Measurements from ENCODE around the gene DMRTB1.

Gene DMRTB1

DNA sequence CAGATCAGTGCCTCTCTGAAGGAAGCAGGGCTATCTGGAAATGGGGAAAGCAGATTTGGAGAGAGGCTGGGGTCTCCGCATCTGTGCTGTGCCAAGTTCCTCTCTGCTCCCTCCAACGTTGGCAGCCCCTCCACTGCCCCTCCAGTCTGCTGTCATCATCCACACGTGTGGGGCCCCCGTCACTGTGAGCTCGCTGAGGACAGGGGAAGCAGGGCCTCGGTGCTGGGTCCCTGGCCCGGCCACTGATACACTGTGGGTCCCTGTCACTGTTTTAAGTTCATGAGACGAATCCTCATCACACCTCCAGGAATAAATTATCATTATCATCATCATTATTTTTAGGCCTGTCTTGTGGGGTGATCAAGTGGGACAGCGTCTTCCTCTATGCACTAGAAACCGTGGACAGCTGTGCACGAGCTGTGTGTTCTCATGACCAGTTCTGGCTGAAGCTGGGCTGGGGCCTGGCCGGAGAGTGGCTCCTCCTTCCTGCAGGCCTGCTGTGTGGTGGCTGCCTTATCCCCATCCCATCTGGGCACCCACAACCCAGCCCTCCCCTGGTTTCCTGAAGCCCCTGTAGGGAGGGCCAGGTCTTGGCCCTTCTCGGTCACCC lies 52.2 kb downstream of the DMRTB1 start:
- Histone ChIP-seq H3K4me3 (replicated peaks; ENCODE audit: low read depth, low read length) (no peak overlapping the region), H3K36me3 (ENCODE audit: control insufficient read depth, insufficient read depth, low read length) (no peaks in the 10 kb centered on the region), H3K27me3 (replicated peaks; ENCODE audit: control insufficient read depth, insufficient read depth, low read length) (peaks cover 4% of the 10 kb centered on the region; the same call in 1 of the 2 replicates)
- DNase-seq (ENCODE audit: extremely low read depth, insufficient read length) = no peak
- TF ChIP-seq, protein P1, sequence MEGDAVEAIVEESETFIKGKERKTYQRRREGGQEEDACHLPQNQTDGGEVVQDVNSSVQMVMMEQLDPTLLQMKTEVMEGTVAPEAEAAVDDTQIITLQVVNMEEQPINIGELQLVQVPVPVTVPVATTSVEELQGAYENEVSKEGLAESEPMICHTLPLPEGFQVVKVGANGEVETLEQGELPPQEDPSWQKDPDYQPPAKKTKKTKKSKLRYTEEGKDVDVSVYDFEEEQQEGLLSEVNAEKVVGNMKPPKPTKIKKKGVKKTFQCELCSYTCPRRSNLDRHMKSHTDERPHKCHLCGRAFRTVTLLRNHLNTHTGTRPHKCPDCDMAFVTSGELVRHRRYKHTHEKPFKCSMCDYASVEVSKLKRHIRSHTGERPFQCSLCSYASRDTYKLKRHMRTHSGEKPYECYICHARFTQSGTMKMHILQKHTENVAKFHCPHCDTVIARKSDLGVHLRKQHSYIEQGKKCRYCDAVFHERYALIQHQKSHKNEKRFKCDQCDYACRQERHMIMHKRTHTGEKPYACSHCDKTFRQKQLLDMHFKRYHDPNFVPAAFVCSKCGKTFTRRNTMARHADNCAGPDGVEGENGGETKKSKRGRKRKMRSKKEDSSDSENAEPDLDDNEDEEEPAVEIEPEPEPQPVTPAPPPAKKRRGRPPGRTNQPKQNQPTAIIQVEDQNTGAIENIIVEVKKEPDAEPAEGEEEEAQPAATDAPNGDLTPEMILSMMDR (IDR thresholded peaks at IDR 0.05; ENCODE audit: insufficient read depth, low read length, poor library complexity, severe bottlenecking) = no peak

DNA sequence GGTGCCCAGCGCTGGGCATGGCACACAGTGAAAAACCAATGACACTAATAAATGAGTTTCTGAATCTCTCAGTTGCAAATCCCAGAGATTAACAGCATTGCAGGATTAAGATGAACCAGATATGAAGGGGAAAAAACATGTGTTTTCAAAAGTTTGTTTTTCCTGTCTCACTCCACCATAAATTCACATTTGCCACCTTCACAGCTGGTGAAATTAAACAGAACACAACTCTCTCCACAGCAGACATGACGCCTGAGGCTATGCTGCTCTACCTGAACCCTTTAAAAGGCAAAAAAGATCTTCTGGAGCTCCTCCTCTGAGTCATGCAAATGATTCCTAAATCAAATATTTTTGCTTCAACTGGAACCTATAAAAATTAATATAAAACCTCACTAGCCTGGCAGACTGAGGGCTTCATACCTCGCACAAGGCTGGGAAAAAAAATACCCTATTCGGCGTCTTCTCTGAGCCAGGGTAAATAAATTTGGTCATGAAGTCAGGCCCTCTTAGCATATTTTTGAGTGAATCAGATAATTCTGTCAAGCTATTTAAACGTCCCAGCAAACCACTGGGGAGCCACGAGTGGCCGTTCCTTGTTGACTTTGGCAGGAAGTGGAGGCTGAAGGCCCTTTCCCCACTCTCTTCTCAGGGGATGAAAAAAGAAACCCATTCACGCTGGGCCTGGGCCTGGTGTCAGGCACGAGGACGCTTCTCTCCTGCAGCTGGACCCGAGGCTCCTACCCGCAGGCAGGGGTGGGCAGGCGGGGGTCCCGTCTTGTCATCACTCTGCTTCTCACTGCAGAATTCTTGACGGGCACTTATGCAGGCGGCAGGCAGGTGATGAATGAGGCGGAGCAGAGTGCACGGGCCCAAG lies 53.0 kb downstream of the DMRTB1 start:
- Histone ChIP-seq H3K4me3 (replicated peaks; ENCODE audit: low read depth, low read length) (no peak overlapping the region), H3K36me3 (ENCODE audit: control insufficient read depth, insufficient read depth, low read length) (no peaks in the 10 kb centered on the region), H3K27me3 (replicated peaks; ENCODE audit: control insufficient read depth, insufficient read depth, low read length) (peaks cover 4% of the 10 kb centered on the region; the same call in 1 of the 2 replicates)
- TF ChIP-seq, protein P1 (IDR thresholded peaks at IDR 0.05; ENCODE audit: insufficient read depth, low read length, poor library complexity, severe bottlenecking) = no peak
- no peak for DNase-seq (ENCODE audit: extremely low read depth, insufficient read length)

DNA sequence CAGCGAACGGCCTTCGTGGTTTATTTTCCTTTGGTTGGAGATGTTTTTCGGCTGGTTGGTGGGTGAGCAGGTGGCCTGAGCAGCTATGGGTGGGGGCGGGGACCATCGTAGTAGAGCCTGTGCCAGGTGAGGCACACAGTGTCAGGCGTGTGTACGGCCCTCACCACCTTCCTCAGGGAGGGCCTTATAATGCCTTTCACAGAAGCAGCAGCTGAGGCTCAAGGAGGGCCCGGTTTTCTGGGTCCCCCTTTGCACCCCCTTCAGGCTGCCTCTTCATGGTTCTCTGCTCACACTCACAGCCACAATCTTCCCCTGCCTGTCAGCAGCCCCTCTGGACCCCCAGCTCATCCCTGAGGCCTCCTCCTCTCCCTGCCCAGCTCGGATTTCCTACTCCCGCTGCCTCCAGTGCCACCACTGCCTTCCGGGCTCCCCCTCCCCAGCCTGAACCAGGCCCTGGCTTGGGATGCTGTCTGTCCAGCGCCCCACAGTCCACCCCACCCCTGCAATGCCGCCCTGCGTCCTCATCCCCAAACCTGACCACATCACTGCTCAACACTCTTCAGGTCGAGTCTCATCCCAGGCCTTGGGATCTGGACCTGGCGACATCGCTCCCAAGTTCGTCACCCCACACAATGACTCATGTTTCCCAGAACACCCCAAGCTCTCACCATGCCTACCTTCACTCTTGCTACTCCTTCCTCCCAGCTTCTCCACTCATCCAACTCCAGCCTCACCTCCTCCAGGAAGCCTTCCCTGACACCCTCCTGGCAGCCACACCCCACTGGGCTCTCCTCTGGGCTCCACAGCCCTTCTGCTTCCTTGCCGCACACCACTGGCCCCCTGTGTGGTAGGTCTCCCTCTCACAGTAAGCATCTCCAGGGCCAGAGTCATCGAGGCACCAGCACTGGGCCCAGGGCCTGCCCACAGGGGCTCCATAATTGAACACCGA lies 53.9 kb downstream of the DMRTB1 start:
- TF ChIP-seq, protein P1 (IDR thresholded peaks at IDR 0.05; ENCODE audit: insufficient read depth, low read length, poor library complexity, severe bottlenecking) = no peak
- Histone ChIP-seq H3K36me3 (ENCODE audit: control insufficient read depth, insufficient read depth, low read length) (no peaks in the 10 kb centered on the region), H3K4me3 (replicated peaks; ENCODE audit: low read depth, low read length) (no peak overlapping the region), H3K27me3 (replicated peaks; ENCODE audit: control insufficient read depth, insufficient read depth, low read length) (peaks cover 4% of the 10 kb centered on the region; the same call in 1 of the 2 replicates)
- DNase-seq (ENCODE audit: extremely low read depth, insufficient read length) = no peak

DNA sequence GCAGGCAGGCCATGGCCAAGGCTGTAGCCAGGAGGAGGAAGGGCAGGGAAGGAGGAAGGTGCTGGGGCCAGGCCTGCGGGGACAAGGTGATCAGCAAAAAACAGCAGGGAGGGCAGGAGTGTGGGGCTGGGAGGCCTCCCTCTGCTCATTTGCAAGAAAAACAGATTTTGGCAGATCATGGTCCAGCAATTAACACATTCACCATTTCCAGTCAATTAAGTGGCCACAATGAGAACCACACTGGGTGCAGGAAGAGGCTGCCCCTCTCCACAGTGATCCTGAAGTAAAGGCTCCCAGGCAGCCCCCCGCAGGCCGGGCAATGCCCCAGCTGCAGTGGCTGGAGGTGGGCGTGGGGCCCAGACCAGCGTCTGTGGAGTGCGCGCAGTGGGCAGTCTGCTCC lies 54.6 kb downstream of the DMRTB1 start:
- H3K27me3 ChIP-seq (replicated peaks; ENCODE audit: control insufficient read depth, insufficient read depth, low read length) = peaks cover 1% of the 10 kb centered on the region
- no peak overlapping the region for H3K4me3 ChIP-seq (replicated peaks; ENCODE audit: low read depth, low read length)
- DNase-seq (ENCODE audit: extremely low read depth, insufficient read length) = no peak
- H3K36me3 ChIP-seq (ENCODE audit: control insufficient read depth, insufficient read depth, low read length) = no peaks in the 10 kb centered on the region
- TF ChIP-seq, protein P1 (IDR thresholded peaks at IDR 0.05; ENCODE audit: insufficient read depth, low read length, poor library complexity, severe bottlenecking) = no peak

DNA sequence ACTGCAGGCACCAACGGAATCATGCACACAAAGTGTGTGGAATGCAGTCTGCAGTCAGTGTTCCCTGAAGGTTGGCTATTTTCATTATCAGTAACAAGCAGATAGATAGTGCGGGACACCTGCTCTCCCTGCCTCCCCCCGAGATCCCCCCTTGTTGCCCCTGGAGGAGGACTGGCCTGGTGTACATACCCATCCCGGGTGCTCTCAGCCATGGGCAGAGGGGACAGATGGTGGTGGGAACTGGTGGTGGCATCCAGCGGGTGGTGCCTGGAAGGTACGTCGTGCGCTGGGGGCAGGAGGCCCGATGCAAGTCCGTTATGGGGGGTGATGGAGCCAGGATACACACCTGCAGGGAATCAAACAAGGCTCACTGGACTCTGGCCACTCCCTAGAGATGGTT lies 55.2 kb downstream of the DMRTB1 start:
- H3K27me3 ChIP-seq (replicated peaks; ENCODE audit: control insufficient read depth, insufficient read depth, low read length) = peaks cover 1% of the 10 kb centered on the region
- H3K4me3 ChIP-seq (replicated peaks; ENCODE audit: low read depth, low read length) = no peak overlapping the region
- H3K36me3 ChIP-seq (ENCODE audit: control insufficient read depth, insufficient read depth, low read length) = no peaks in the 10 kb centered on the region
- TF ChIP-seq, protein P1 (IDR thresholded peaks at IDR 0.05; ENCODE audit: insufficient read depth, low read length, poor library complexity, severe bottlenecking) = no peak
- DNase-seq (ENCODE audit: extremely low read depth, insufficient read length) = no peak
